GM12865 (cell line): ENCODE measurements around the gene DNAH11.
"Not testable (repeated sequence)": the region's sequence is repeated elsewhere in the genome, so short reads cannot be mapped to it uniquely, and the experiment has no call there.

Experiments used
- DNase-seq: peaks from one replicate; pipeline ENCODE4 v3.0.0; 2010; ENCODE audit warnings: low read depth
- H3K4me3 ChIP-seq: 2 replicates; pipeline ENCODE4 v1.5.1; 2011; ENCODE audit warnings: mild to moderate bottlenecking, low read depth, low read length, control low read depth
- CTCF ChIP-seq: IDR thresholded peaks from 2 replicates; pipeline ENCODE4 v1.5.1; 2011; ENCODE audit warnings: low read length, control low read depth, low read depth, inconsistent platforms; ENCODE audit not compliant: insufficient read depth; ENCODE audit errors: missing control alignments

Gene DNAH11

DNA sequence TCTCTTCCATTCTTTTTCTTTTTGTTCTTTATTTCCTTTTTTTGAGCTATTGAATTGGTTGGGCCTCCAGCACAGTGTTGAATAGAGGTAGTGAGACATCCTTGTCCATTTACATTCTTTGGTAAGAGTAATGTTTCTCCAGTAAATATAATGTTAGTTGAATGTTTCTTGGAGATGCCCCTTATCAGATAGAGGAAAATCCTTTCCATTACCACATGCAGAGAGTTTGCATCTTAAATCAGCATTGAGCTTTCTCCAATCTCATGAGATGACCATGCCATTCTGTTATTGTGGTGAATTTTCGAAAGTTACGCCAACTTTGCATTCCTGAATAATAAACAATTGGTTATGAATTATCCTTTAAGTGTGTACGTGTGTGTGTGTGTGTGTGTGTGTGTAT, 127.7 kb downstream of the DNAH11 start:
- DNase-seq, result no peak
- no peak overlapping the region for H3K4me3 ChIP-seq
- no peak for TF ChIP-seq CTCF

DNA sequence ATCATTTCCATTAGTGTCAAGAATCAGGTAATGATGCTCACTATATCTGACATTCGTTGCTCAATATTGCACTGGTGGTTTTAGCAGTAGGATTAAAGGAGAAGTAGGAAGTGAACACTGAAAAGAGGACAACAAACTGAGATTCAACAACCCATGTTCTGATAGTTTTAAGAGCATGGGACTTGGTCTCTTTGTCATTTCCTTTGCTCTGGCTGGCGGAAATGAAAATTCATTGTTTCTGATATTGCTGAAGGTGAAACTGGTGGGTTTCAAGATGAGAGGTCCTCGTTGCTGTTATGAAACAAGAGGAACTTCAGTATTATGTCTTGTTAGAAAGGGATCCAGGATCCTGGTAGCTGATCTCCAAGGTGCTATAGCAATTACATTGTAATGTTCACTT, 129.0 kb downstream of the DNAH11 start:
- no peak overlapping the region for H3K4me3 ChIP-seq
- peak; percentile 82 for DNase-seq
- TF ChIP-seq CTCF, result no peak

DNA sequence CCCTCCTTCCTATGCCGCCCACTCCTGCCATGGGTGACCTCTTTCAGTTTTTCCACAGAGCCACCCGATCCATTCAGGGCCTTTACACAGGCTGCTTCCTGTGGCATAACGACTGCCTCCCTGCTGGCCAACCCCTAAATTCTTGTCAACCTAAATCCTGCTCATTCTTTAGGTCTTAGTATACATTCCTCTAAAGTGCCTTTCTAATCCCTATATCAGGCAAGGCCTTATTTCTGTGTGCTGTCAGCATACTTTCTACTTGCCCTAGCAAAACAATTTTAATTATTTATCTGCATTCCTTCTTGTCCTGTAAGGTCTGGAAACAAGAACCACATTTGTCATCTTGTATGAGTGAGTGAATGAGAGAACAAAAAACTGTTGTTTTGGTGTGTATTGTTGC, 132.4 kb downstream of the DNAH11 start:
- DNase-seq, result no peak
- no peak for TF ChIP-seq CTCF
- H3K4me3 ChIP-seq, result no peak overlapping the region

- DNase-seq, result no peak
- TF ChIP-seq CTCF, result no peak
- H3K4me3 ChIP-seq, result no peak overlapping the region
Observed at GRCh38 chr7:21690705-21691104, 147.9 kb downstream of the DNAH11 start.

DNA sequence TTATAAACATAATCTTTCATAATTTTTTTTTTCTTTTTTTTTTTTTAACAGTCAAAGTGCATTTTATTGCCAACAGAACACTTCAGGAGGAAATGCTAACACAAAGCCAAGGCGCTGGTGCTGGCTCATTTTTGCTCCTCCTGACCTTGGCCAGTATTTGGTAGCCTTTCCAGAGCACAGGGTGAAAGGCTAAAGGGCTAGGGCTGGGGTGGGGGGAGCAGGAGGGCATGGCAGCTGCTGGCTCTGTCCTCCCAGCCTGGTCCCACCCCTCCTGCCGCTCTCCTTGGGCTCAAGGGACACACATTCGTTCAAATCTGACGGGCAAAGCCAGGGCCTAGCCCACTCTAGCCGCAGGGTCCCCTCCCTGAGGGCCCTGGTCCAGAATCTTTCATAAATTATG, 148.3 kb downstream of the DNAH11 start:
- H3K4me3 ChIP-seq, DNase-seq: not testable (repeated sequence)

GRCh38 chr7:21700587-21700986, 157.7 kb downstream of the DNAH11 start:
- DNase-seq, H3K4me3 ChIP-seq: not testable (repeated sequence)

GRCh38 chr7:21702303-21702702, 159.5 kb downstream of the DNAH11 start:
- no peak for TF ChIP-seq CTCF
- no peak overlapping the region for H3K4me3 ChIP-seq
- DNase-seq, result no peak

GRCh38 chr7:21704359-21704758, 161.5 kb downstream of the DNAH11 start:
- TF ChIP-seq CTCF, result no peak
- no peak for DNase-seq
- no peak overlapping the region for H3K4me3 ChIP-seq
